Lower leg skin (tissue), 3 donors: ENCODE results near the gene SPDYA.
"Not testable (repeated sequence)": the region's sequence is repeated elsewhere in the genome, so short reads cannot be mapped to it uniquely, and the experiment has no call there.

Source experiments
- POLR2A ChIP-seq, 2 donors: fragments of 450-650 bp; IDR thresholded peaks; one replicate each; pipeline ENCODE4 v1.6.1; 2016 to 2017; ENCODE audit warnings: antibody characterized with exemption in 2 of 2, mild to moderate bottlenecking in 1 of 2, moderate library complexity in 1 of 2
- TF ChIP-seq, protein P1 (sequence below), 3 donors: fragments of 450-650 bp; IDR thresholded peaks; one replicate each; pipeline ENCODE4 v1.5.1; 2016; ENCODE audit warnings: antibody characterized with exemption in 3 of 3, mild to moderate bottlenecking in 3 of 3, moderate library complexity in 2 of 3

DNA sequence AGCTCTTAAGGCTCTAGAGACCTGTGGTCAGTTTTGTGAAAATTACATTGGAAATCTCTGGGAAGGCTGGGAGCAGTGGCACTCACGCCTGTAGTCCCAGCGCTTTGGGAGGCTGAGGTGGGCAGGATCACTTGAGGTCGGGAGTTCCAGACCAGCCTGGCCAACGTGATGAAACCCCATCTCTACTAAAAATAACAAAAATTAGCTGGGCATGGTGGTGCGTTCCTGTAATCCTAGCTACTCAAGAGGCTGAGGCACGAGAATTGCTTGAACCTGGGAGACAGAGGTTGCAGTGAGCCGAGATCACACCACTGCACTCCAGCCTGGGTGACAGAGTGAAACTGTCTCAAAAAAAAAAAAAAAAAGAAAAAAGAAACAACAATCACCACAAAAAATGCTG, 26.1 kb upstream of the SPDYA start:
- TF ChIP-seq, protein P1, sequence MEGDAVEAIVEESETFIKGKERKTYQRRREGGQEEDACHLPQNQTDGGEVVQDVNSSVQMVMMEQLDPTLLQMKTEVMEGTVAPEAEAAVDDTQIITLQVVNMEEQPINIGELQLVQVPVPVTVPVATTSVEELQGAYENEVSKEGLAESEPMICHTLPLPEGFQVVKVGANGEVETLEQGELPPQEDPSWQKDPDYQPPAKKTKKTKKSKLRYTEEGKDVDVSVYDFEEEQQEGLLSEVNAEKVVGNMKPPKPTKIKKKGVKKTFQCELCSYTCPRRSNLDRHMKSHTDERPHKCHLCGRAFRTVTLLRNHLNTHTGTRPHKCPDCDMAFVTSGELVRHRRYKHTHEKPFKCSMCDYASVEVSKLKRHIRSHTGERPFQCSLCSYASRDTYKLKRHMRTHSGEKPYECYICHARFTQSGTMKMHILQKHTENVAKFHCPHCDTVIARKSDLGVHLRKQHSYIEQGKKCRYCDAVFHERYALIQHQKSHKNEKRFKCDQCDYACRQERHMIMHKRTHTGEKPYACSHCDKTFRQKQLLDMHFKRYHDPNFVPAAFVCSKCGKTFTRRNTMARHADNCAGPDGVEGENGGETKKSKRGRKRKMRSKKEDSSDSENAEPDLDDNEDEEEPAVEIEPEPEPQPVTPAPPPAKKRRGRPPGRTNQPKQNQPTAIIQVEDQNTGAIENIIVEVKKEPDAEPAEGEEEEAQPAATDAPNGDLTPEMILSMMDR (IDR thresholded peaks at IDR 0.05), result not testable (repeated sequence)
- not testable (repeated sequence) for TF ChIP-seq POLR2A (IDR thresholded peaks at IDR 0.05)
